Astrocyte (in vitro differentiated cells and primary cell): ENCODE measurements around the gene IMP4. TPM values are rescaled to one million over a fixed set of nuclear protein-coding genes. Genes with fewer than 3 reads are reported as not detected.

Experiments used
- DNase-seq: peaks from one replicate; pipeline ENCODE4 v3.0.0-alpha.2; 2010; ENCODE audit warnings: low read depth
- FAIRE-seq: peaks from 2 replicates; lab custom pipeline; 2011; peaks lifted over from hg19 to GRCh38; lab: Jason Lieb, UNC
- H2AFZ ChIP-seq: 2 replicates; pipeline ENCODE4 v1.6.0; 2012; ENCODE audit warnings: low read depth, low read length, inconsistent platforms
- H3K27ac ChIP-seq: 2 replicates; pipeline ENCODE4 v1.5.1; 2011; ENCODE audit warnings: low read depth, low read length, inconsistent platforms
- H3K27me3 ChIP-seq: 2 replicates; pipeline ENCODE4 v1.6.0; 2011; ENCODE audit warnings: low read length, inconsistent platforms; ENCODE audit not compliant: insufficient read depth
- H3K36me3 ChIP-seq: 2 replicates; pipeline ENCODE4 v1.5.1; 2011; ENCODE audit warnings: low read length, inconsistent platforms; ENCODE audit not compliant: insufficient read depth
- H3K4me1 ChIP-seq: 2 replicates; pipeline ENCODE4 v1.5.1; 2011; ENCODE audit warnings: low read length, inconsistent platforms; ENCODE audit not compliant: insufficient read depth
- H3K4me2 ChIP-seq: 2 replicates; pipeline ENCODE4 v1.6.0; 2012; ENCODE audit warnings: low read length, inconsistent platforms
- H3K4me3 ChIP-seq: 2 replicates; pipeline ENCODE4 v1.5.1; 2011; ENCODE audit warnings: low read depth, mild to moderate bottlenecking, low read length, inconsistent platforms; ENCODE audit not compliant: insufficient read depth
- H3K79me2 ChIP-seq: 2 replicates; pipeline ENCODE4 v1.6.0; 2012; ENCODE audit warnings: mild to moderate bottlenecking, low read length, inconsistent platforms; ENCODE audit not compliant: insufficient read depth
- H3K9ac ChIP-seq: 2 replicates; pipeline ENCODE4 v1.6.0; 2012; ENCODE audit warnings: mild to moderate bottlenecking, low read length, inconsistent platforms
- H3K9me3 ChIP-seq: 2 replicates; pipeline ENCODE4 v1.5.1; 2012; ENCODE audit warnings: low read depth, mild to moderate bottlenecking, low read length, inconsistent platforms; ENCODE audit not compliant: insufficient read depth
- H4K20me1 ChIP-seq: 2 replicates; pipeline ENCODE4 v1.6.0; 2012; ENCODE audit warnings: low read length, inconsistent platforms; ENCODE audit not compliant: insufficient read depth
- H3K27ac Mint-ChIP-seq: one replicate; pipeline ENCODE4 v1.8.0; 2021; ENCODE audit warnings: mild to moderate bottlenecking, mixed read lengths; ENCODE audit not compliant: unreplicated experiment
- H3K27me3 Mint-ChIP-seq: one replicate; pipeline ENCODE4 v1.8.0; 2021; ENCODE audit warnings: low read depth, mixed read lengths; ENCODE audit not compliant: unreplicated experiment
- H3K36me3 Mint-ChIP-seq: one replicate; pipeline ENCODE4 v1.8.0; 2021; ENCODE audit warnings: low read depth, mixed read lengths; ENCODE audit not compliant: unreplicated experiment
- H3K4me1 Mint-ChIP-seq: one replicate; pipeline ENCODE4 v1.8.0; 2021; ENCODE audit warnings: low read depth, mixed read lengths; ENCODE audit not compliant: unreplicated experiment
- H3K4me3 Mint-ChIP-seq: one replicate; pipeline ENCODE4 v1.8.0; 2021; ENCODE audit warnings: mild to moderate bottlenecking, moderate library complexity, mixed read lengths; ENCODE audit not compliant: unreplicated experiment
- H3K9me3 Mint-ChIP-seq: one replicate; pipeline ENCODE4 v1.8.0; 2021; ENCODE audit warnings: mild to moderate bottlenecking, mixed read lengths; ENCODE audit not compliant: unreplicated experiment
- EZH2 ChIP-seq: IDR thresholded peaks from 2 replicates; pipeline ENCODE4 v1.6.1; 2012; ENCODE audit warnings: mild to moderate bottlenecking, low read length, inconsistent platforms; ENCODE audit not compliant: insufficient read depth
- total RNA-seq: library from RNA; stranded (reverse); gene quantifications from 2 replicates; pipeline ENCODE4 v1.2.1, GENCODE V29; 2021
- TF ChIP-seq, protein P1 (sequence below): IDR thresholded peaks from 2 replicates; pipeline ENCODE4 v1.5.1; 2011; ENCODE audit warnings: low read depth, mild to moderate bottlenecking, inconsistent platforms, low read length, moderate library complexity; ENCODE audit not compliant: insufficient read depth

Gene IMP4
- total RNA-seq, 1 donor from 2014 or later = 65.5 TPM

DNA sequence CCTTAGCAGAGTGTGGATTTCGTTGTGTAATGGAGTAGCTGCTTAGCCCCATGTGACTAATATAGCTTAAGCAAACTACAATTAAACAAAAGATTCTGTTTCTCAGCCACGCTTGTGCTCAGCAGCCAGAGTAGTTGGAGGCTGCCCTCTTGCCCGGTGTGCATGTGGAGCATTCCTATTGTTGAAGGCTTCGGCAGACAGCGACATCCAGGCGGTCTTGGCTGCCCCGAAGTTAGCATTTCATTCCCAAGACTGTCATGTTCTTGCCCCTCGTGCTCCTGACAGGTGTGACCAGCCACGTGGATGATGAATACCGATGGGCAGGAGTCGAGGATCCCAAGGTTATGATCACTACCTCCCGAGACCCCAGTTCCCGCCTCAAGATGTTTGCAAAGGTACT, 2.4 kb downstream of the IMP4 start:
- peaks cover 26% of the 10 kb centered on the region for H4K20me1 ChIP-seq
- peaks cover 3% of the 10 kb centered on the region for H3K4me1 ChIP-seq
- H3K27me3 ChIP-seq = no peaks in the 10 kb centered on the region
- H3K79me2 ChIP-seq = peaks cover 35% of the 10 kb centered on the region
- no peak for FAIRE-seq
- no peak overlapping the region for H3K4me2 ChIP-seq
- H3K9me3 ChIP-seq = no peaks in the 10 kb centered on the region
- Mint-ChIP-seq H3K9me3 (peaks cover 6% of the 10 kb centered on the region), H3K4me3 (no peak overlapping the region), H3K36me3 (peaks cover 33% of the 10 kb centered on the region), H3K27me3 (no peaks in the 10 kb centered on the region), H3K4me1 (peaks cover 3% of the 10 kb centered on the region), H3K27ac (no peak overlapping the region)
- H3K27ac ChIP-seq = no peak overlapping the region
- no peak overlapping the region for H2AFZ ChIP-seq
- no peak for TF ChIP-seq EZH2
- TF ChIP-seq, protein P1, sequence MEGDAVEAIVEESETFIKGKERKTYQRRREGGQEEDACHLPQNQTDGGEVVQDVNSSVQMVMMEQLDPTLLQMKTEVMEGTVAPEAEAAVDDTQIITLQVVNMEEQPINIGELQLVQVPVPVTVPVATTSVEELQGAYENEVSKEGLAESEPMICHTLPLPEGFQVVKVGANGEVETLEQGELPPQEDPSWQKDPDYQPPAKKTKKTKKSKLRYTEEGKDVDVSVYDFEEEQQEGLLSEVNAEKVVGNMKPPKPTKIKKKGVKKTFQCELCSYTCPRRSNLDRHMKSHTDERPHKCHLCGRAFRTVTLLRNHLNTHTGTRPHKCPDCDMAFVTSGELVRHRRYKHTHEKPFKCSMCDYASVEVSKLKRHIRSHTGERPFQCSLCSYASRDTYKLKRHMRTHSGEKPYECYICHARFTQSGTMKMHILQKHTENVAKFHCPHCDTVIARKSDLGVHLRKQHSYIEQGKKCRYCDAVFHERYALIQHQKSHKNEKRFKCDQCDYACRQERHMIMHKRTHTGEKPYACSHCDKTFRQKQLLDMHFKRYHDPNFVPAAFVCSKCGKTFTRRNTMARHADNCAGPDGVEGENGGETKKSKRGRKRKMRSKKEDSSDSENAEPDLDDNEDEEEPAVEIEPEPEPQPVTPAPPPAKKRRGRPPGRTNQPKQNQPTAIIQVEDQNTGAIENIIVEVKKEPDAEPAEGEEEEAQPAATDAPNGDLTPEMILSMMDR = no peak
- DNase-seq = no peak
- no peak overlapping the region for H3K4me3 ChIP-seq
- peaks cover 35% of the 10 kb centered on the region for H3K36me3 ChIP-seq
- no peak overlapping the region for H3K9ac ChIP-seq

DNA sequence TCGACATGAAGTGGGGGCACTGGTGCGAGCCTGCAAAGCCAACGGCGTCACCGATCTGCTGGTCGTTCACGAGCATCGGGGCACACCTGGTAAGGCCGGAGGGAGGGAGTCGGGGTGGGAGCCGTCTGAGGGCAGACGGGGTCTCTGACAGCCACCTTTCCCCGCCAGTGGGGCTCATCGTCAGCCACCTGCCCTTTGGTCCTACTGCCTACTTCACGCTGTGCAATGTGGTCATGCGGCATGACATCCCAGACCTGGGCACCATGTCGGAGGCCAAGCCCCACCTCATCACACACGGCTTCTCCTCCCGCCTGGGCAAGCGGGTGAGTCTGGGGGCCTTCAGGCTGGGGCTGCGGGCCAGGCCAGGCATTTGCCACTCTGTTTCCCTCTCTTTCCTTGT, 2.9 kb downstream of the IMP4 start:
- Histone ChIP-seq H3K9me3 (no peaks in the 10 kb centered on the region), H4K20me1 (peaks cover 30% of the 10 kb centered on the region), H3K4me2 (no peak overlapping the region), H2AFZ (no peak overlapping the region), H3K79me2 (peaks cover 35% of the 10 kb centered on the region), H3K9ac (no peak overlapping the region), H3K36me3 (peaks cover 35% of the 10 kb centered on the region), H3K4me1 (peaks cover 3% of the 10 kb centered on the region), H3K4me3 (no peak overlapping the region), H3K27ac (no peak overlapping the region), H3K27me3 (no peaks in the 10 kb centered on the region)
- DNase-seq (no peak), FAIRE-seq (no peak)
- TF ChIP-seq, protein P1 = no peak
- H3K27me3 Mint-ChIP-seq = no peaks in the 10 kb centered on the region
- H3K9me3 Mint-ChIP-seq = peaks cover 2% of the 10 kb centered on the region
- H3K4me1 Mint-ChIP-seq = peaks cover 3% of the 10 kb centered on the region
- H3K36me3 Mint-ChIP-seq = peaks cover 33% of the 10 kb centered on the region
- H3K4me3 Mint-ChIP-seq = no peak overlapping the region
- H3K27ac Mint-ChIP-seq = no peak overlapping the region

DNA sequence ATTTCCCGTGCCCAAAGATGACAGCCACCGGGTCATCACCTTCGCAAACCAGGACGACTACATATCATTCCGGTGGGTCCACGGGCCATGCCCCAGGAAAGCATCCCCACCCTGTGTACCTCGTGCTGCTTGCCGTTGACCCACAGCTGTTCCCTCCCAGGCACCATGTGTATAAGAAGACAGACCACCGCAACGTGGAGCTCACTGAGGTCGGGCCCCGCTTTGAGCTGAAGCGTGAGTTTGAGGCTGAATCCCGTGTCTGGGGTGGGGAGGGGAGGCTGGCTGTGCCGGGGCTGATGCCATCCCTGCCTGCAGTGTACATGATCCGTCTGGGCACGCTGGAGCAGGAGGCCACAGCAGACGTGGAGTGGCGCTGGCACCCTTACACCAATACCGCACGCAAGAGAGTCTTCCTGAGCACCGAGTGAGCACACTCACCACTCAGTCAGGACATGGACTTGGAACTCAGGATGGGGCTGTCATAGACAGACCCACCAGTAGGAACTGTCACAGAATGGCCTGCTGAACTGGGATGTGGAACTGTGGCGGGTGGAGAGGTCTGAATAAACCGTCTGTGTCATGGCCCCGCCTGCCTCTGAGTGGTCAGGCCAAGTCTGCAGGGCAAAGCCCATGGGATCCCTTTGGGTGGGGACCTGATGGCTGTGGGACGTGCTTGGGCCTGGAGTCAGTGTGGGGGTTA, 3.5 kb downstream of the IMP4 start:
- peaks cover 35% of the 10 kb centered on the region for H3K36me3 ChIP-seq
- Mint-ChIP-seq H3K4me3 (no peak overlapping the region), H3K27ac (no peak overlapping the region)

More for the DNA sequence above, 3.5 kb downstream of the IMP4 start:
- H3K4me2 ChIP-seq = no peak overlapping the region
- H3K9ac ChIP-seq = no peak overlapping the region
- Mint-ChIP-seq H3K4me1 (peaks cover 2% of the 10 kb centered on the region), H3K9me3 (peaks cover 2% of the 10 kb centered on the region), H3K36me3 (peaks cover 33% of the 10 kb centered on the region), H3K27me3 (no peaks in the 10 kb centered on the region)
- H3K27me3 ChIP-seq = no peaks in the 10 kb centered on the region
- TF ChIP-seq, protein P1 = no peak
- TF ChIP-seq EZH2 = no peak
- H4K20me1 ChIP-seq = peaks cover 32% of the 10 kb centered on the region
- peaks cover 3% of the 10 kb centered on the region for H3K4me1 ChIP-seq
- H3K27ac ChIP-seq = no peak overlapping the region
- peaks cover 35% of the 10 kb centered on the region for H3K79me2 ChIP-seq
- H3K4me3 ChIP-seq = no peak overlapping the region
- H3K9me3 ChIP-seq = no peaks in the 10 kb centered on the region
- FAIRE-seq (no peak), DNase-seq (no peak)
- H2AFZ ChIP-seq = no peak overlapping the region
